Measurements from ENCODE around the gene ANKS1B. TPM values are rescaled to one million over a fixed set of nuclear protein-coding genes. Genes with fewer than 3 reads are reported as not detected.

The ANKS1B gene
- total RNA-seq, 1 experiment from 2014 or later, result 5.8 TPM

DNA sequence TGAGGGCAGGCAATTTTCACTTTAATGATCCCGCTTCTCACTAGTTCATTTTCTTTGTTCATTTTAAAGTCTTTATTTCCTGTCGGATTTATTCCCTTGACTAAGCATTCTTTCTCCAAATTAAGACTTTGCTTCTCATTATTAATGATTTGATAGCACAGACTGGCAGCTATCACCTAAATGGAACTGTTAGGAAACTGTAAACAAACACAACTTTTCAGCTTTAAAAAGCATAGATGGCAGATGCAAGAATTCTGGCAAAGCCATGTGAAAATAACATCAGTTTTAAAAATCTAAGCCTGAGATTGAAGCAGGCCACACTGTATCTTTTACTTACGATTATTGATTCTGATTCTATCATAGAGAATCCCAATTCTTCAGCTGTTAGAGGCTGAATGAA is 225.7 kb downstream of the ANKS1B start:
- TF ChIP-seq IRF2 (CRISPR knock-in tag; IDR thresholded peaks at IDR 0.05; ENCODE audit: borderline replicate concordance, low read depth) (no peak), KAT7 (CRISPR knock-in tag; IDR thresholded peaks at IDR 0.05; ENCODE audit: borderline replicate concordance) (no peak), JAZF1 (CRISPR knock-in tag; IDR thresholded peaks at IDR 0.05) (no peak), ZBTB21 (CRISPR knock-in tag; IDR thresholded peaks at IDR 0.05; ENCODE audit: borderline replicate concordance) (no peak), TCF7 (CRISPR knock-in tag; IDR thresholded peaks at IDR 0.05; ENCODE audit: low read depth) (no peak), NR1H2 (CRISPR knock-in tag; IDR thresholded peaks at IDR 0.05) (no peak), TEAD1 (CRISPR knock-in tag; IDR thresholded peaks at IDR 0.05) (no peak), JUN (CRISPR knock-in tag; IDR thresholded peaks at IDR 0.05) (no peak), ZNF121 (CRISPR knock-in tag; IDR thresholded peaks at IDR 0.05) (no peak), GABPB1 (CRISPR knock-in tag; IDR thresholded peaks at IDR 0.05) (no peak), RELA (CRISPR knock-in tag; IDR thresholded peaks at IDR 0.05; ENCODE audit: borderline replicate concordance) (no peak), RORB (CRISPR knock-in tag; IDR thresholded peaks at IDR 0.05) (no peak), ZNF396 (CRISPR knock-in tag; IDR thresholded peaks at IDR 0.05; ENCODE audit: borderline replicate concordance) (no peak)
- TF ChIP-seq, protein P1, sequence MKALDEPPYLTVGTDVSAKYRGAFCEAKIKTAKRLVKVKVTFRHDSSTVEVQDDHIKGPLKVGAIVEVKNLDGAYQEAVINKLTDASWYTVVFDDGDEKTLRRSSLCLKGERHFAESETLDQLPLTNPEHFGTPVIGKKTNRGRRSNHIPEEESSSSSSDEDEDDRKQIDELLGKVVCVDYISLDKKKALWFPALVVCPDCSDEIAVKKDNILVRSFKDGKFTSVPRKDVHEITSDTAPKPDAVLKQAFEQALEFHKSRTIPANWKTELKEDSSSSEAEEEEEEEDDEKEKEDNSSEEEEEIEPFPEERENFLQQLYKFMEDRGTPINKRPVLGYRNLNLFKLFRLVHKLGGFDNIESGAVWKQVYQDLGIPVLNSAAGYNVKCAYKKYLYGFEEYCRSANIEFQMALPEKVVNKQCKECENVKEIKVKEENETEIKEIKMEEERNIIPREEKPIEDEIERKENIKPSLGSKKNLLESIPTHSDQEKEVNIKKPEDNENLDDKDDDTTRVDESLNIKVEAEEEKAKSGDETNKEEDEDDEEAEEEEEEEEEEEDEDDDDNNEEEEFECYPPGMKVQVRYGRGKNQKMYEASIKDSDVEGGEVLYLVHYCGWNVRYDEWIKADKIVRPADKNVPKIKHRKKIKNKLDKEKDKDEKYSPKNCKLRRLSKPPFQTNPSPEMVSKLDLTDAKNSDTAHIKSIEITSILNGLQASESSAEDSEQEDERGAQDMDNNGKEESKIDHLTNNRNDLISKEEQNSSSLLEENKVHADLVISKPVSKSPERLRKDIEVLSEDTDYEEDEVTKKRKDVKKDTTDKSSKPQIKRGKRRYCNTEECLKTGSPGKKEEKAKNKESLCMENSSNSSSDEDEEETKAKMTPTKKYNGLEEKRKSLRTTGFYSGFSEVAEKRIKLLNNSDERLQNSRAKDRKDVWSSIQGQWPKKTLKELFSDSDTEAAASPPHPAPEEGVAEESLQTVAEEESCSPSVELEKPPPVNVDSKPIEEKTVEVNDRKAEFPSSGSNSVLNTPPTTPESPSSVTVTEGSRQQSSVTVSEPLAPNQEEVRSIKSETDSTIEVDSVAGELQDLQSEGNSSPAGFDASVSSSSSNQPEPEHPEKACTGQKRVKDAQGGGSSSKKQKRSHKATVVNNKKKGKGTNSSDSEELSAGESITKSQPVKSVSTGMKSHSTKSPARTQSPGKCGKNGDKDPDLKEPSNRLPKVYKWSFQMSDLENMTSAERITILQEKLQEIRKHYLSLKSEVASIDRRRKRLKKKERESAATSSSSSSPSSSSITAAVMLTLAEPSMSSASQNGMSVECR (CRISPR knock-in tag; IDR thresholded peaks at IDR 0.05; ENCODE audit: borderline replicate concordance), result no peak
- TF ChIP-seq, protein P2, sequence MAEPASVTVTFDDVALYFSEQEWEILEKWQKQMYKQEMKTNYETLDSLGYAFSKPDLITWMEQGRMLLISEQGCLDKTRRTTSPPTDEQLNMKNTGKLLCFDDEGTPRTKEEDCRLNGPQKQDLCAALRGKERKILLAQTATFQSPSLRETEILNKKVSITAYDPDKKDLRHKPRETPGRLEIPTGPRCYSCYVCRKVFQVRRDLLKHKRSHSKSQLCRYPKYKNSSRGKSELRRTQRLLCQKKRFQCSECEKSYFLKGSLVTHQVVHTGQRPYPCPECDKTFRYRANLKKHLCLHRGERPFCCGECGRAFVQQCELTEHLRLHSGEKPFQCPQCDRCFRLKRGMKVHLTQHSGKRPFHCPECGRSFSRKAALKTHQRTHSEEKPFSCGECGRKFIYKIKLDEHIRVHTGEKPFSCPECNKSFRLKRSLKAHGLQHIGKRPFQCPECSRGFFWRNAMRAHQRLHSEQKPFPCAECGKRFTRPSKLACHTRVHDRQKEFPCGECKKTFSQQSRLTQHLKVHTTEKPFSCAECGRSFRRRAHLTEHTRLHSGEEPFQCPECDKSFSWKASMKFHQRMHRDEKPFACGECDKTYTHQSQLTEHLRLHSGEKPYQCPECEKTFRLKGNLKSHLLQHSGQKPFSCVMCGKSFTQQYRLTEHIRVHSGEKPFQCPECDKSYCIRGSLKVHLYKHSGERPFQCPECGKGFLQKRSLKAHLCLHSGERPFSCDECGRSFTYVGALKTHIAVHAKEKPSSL (CRISPR knock-in tag; conservative IDR thresholded peaks at IDR 0.05), result no peak
- TF ChIP-seq, protein P3, sequence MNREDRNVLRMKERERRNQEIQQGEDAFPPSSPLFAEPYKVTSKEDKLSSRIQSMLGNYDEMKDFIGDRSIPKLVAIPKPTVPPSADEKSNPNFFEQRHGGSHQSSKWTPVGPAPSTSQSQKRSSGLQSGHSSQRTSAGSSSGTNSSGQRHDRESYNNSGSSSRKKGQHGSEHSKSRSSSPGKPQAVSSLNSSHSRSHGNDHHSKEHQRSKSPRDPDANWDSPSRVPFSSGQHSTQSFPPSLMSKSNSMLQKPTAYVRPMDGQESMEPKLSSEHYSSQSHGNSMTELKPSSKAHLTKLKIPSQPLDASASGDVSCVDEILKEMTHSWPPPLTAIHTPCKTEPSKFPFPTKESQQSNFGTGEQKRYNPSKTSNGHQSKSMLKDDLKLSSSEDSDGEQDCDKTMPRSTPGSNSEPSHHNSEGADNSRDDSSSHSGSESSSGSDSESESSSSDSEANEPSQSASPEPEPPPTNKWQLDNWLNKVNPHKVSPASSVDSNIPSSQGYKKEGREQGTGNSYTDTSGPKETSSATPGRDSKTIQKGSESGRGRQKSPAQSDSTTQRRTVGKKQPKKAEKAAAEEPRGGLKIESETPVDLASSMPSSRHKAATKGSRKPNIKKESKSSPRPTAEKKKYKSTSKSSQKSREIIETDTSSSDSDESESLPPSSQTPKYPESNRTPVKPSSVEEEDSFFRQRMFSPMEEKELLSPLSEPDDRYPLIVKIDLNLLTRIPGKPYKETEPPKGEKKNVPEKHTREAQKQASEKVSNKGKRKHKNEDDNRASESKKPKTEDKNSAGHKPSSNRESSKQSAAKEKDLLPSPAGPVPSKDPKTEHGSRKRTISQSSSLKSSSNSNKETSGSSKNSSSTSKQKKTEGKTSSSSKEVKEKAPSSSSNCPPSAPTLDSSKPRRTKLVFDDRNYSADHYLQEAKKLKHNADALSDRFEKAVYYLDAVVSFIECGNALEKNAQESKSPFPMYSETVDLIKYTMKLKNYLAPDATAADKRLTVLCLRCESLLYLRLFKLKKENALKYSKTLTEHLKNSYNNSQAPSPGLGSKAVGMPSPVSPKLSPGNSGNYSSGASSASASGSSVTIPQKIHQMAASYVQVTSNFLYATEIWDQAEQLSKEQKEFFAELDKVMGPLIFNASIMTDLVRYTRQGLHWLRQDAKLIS (CRISPR knock-in tag; IDR thresholded peaks at IDR 0.05; ENCODE audit: borderline replicate concordance), result no peak
- TF ChIP-seq, protein P4, sequence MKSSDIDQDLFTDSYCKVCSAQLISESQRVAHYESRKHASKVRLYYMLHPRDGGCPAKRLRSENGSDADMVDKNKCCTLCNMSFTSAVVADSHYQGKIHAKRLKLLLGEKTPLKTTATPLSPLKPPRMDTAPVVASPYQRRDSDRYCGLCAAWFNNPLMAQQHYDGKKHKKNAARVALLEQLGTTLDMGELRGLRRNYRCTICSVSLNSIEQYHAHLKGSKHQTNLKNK (CRISPR knock-in tag; IDR thresholded peaks at IDR 0.05), result no peak
- TF ChIP-seq, protein P5, sequence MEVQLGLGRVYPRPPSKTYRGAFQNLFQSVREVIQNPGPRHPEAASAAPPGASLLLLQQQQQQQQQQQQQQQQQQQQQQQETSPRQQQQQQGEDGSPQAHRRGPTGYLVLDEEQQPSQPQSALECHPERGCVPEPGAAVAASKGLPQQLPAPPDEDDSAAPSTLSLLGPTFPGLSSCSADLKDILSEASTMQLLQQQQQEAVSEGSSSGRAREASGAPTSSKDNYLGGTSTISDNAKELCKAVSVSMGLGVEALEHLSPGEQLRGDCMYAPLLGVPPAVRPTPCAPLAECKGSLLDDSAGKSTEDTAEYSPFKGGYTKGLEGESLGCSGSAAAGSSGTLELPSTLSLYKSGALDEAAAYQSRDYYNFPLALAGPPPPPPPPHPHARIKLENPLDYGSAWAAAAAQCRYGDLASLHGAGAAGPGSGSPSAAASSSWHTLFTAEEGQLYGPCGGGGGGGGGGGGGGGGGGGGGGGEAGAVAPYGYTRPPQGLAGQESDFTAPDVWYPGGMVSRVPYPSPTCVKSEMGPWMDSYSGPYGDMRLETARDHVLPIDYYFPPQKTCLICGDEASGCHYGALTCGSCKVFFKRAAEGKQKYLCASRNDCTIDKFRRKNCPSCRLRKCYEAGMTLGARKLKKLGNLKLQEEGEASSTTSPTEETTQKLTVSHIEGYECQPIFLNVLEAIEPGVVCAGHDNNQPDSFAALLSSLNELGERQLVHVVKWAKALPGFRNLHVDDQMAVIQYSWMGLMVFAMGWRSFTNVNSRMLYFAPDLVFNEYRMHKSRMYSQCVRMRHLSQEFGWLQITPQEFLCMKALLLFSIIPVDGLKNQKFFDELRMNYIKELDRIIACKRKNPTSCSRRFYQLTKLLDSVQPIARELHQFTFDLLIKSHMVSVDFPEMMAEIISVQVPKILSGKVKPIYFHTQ (CRISPR knock-in tag; IDR thresholded peaks at IDR 0.05), result no peak
- TF ChIP-seq, protein P6, sequence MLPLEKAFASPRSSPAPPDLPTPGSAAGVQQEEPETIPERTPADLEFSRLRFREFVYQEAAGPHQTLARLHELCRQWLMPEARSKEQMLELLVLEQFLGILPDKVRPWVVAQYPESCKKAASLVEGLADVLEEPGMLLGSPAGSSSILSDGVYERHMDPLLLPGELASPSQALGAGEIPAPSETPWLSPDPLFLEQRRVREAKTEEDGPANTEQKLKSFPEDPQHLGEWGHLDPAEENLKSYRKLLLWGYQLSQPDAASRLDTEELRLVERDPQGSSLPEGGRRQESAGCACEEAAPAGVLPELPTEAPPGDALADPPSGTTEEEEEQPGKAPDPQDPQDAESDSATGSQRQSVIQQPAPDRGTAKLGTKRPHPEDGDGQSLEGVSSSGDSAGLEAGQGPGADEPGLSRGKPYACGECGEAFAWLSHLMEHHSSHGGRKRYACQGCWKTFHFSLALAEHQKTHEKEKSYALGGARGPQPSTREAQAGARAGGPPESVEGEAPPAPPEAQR (CRISPR knock-in tag; IDR thresholded peaks at IDR 0.05), result no peak
- TF ChIP-seq, protein P7, sequence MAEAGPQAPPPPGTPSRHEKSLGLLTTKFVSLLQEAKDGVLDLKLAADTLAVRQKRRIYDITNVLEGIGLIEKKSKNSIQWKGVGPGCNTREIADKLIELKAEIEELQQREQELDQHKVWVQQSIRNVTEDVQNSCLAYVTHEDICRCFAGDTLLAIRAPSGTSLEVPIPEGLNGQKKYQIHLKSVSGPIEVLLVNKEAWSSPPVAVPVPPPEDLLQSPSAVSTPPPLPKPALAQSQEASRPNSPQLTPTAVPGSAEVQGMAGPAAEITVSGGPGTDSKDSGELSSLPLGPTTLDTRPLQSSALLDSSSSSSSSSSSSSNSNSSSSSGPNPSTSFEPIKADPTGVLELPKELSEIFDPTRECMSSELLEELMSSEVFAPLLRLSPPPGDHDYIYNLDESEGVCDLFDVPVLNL (CRISPR knock-in tag; IDR thresholded peaks at IDR 0.05; ENCODE audit: borderline replicate concordance, low read depth), result no peak
- Mint-ChIP-seq H3K4me3 (no peak overlapping the region), H3K36me3 (peaks cover 8% of the 10 kb centered on the region), H3K27me3 (ENCODE audit: low read depth) (no peaks in the 10 kb centered on the region), H3K4me1 (no peaks in the 10 kb centered on the region), H3K27ac (no peak overlapping the region), H3K9me3 (peaks cover 12% of the 10 kb centered on the region)
- POLR2A ChIA-PET, result interaction anchor here (0.6 kb wide), 1 partner anchor 16 kb away, joined by 3 read pairs; no protein-coding TSS in a partner anchor
- DNase-seq (ENCODE audit: low spot score), result no peak
- no peak for ATAC-seq
- CTCF ChIA-PET, result interaction anchor here (1.4 kb wide), 1 partner anchor 8 kb away, joined by 6 read pairs; no protein-coding TSS in a partner anchor
